ENCODE results near the gene CENPU. TPM values are rescaled to one million over a fixed set of nuclear protein-coding genes. Genes with fewer than 3 reads are reported as not detected.

Gene CENPU
- total and polyA plus RNA-seq, 7 experiments from 2014 or later: 1.1 to 43.8 (median 2.8) TPM

DNA sequence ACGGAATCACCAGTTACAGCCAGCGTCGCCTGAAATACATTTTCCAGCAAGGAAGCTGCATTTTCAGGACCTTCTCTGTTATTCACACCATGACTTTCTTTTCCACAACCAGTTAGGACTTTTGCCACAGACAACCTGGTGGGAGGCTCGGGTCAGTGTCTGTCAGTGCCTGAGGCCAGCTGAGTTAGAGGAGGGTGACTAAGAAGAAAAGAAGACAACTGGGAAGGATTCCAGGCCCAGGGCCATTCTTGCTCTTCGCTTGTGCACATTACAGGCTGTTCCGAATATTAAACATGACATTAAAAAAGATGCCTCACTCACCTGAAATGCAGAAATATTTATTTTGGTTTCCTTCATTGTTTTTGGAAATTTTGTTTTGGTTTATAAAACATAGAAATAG lies 21.4 kb upstream of the CENPU start:
- Histone ChIP-seq H3K27ac (ENCODE audit: low read depth, low read length) (no peak overlapping the region), H3K27me3 (ENCODE audit: control insufficient read depth in 2 of 2, insufficient read depth in 2 of 2, low read length in 2 of 2) (no peaks in the 10 kb centered on the region), H3K36me3 (ENCODE audit: control insufficient read depth in 2 of 3, insufficient read depth in 3 of 3, low read length in 3 of 3) (peaks cover 0 to 12% (median 0%) of the 10 kb centered on the region in 3 experiments), H3K4me1 (ENCODE audit: control insufficient read depth in 2 of 2, insufficient read depth in 2 of 2, low read length in 2 of 2) (no peaks in the 10 kb centered on the region), H3K9me3 (ENCODE audit: control insufficient read depth in 2 of 3, low read length in 3 of 3) (no peaks in the 10 kb centered on the region), H3K4me3 (ENCODE audit: low read length) (no peak overlapping the region)
- DNase-seq (no peak), ATAC-seq (no peak)
- H3K4me1 Mint-ChIP-seq: peaks cover 0 to 10% (median 0%) of the 10 kb centered on the region in 7 donors
- intact Hi-C loops (cut with micrococcal nuclease): no loop called here
- H3K27me3 Mint-ChIP-seq: peaks cover 0 to 5% (median 0%) of the 10 kb centered on the region in 5 donors
- peaks cover 3 to 48% (median 24%) of the 10 kb centered on the region in 5 donors for H3K36me3 Mint-ChIP-seq
- H3K9me3 Mint-ChIP-seq: peaks cover 0 to 2% (median 0%) of the 10 kb centered on the region in 11 donors
- CTCF ChIA-PET: no interaction called here
- no peak overlapping the region for H3K4me3 Mint-ChIP-seq
- H3K27ac Mint-ChIP-seq: no peak overlapping the region
- POLR2A ChIA-PET: no interaction called here

DNA sequence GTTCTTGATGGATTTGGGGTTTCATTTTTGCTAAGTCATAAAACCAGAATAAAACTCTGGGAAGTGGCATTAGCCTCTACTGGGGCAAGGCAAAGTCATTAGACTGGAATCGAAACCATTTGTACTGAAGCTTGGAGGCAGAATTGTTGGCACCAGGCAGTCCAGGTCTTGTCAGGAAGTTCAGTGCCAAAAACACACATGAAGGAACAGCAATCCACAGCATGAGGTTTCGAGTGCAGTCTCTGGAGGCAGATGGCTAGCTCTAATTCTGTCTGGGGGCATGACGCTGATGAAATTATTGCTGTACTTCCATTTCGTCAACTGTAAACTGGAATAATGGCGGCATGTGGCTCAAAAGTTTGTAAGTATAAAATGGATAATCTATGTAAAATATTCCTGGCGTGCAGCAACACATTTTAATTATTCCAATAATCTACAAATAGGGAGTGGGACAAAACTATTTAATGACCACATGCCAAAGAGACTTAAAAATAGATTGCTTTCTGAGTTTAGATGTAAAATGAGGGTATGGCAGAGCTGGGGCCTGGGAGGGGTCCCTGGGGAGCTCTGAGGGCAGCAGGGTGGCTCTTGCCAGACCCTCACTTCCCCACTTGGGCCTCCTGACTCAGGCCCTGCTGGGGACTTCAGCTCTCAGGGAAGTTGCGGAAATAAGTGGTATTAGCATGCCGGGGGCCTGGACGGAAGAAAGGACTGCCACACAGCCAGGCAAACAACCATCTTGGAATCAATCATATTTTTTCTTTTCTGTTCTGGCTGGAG lies 18.8 kb upstream of the CENPU start:
- Mint-ChIP-seq H3K27ac (no peak overlapping the region), H3K27me3 (peaks cover 0 to 5% (median 0%) of the 10 kb centered on the region in 5 donors), H3K36me3 (peaks cover 0 to 36% (median 12%) of the 10 kb centered on the region in 5 donors), H3K4me3 (no peak overlapping the region), H3K4me1 (peaks cover 0 to 10% (median 0%) of the 10 kb centered on the region in 7 donors), H3K9me3 (no peaks in the 10 kb centered on the region)
- Histone ChIP-seq H3K4me1 (ENCODE audit: control insufficient read depth in 2 of 2, insufficient read depth in 2 of 2, low read length in 2 of 2) (no peaks in the 10 kb centered on the region), H3K36me3 (ENCODE audit: control insufficient read depth in 2 of 3, insufficient read depth in 3 of 3, low read length in 3 of 3) (peaks cover 0 to 12% (median 0%) of the 10 kb centered on the region in 3 experiments), H3K4me3 (ENCODE audit: low read length) (no peak overlapping the region), H3K27ac (ENCODE audit: low read depth, low read length) (no peak overlapping the region), H3K27me3 (ENCODE audit: control insufficient read depth in 2 of 2, insufficient read depth in 2 of 2, low read length in 2 of 2) (no peaks in the 10 kb centered on the region), H3K9me3 (ENCODE audit: control insufficient read depth in 2 of 3, low read length in 3 of 3) (no peaks in the 10 kb centered on the region)
- DNase-seq (no peak), ATAC-seq (no peak)
- ChIA-PET CTCF (interaction anchor here (0.9 kb wide), 1 partner anchor 10 kb away, joined by 3 read pairs; no protein-coding TSS in a partner anchor), POLR2A (no interaction called here)
- intact Hi-C loops (cut with micrococcal nuclease): no loop called here

DNA sequence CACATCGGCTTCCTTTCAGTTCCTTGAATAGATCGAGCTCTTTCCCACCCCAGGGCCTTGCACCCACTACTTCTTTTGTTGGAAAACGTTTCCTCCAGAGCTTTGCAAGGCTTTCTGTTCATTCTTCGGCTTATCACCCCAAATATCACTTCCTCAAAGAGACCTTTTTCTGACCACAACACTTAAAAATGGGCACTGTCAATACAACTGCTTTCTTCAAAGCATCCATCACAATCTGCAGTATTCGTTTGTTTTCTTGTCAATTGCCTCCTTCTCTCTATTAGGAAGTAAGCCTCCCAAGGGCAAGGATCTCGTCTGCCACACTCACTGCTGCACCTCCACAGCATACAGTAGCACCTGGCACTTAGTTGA lies 17.7 kb upstream of the CENPU start:
- H3K27ac ChIP-seq (ENCODE audit: low read depth, low read length): no peak overlapping the region
- no peaks in the 10 kb centered on the region for H3K9me3 ChIP-seq (ENCODE audit: control insufficient read depth in 2 of 3, low read length in 3 of 3)
- H3K36me3 Mint-ChIP-seq: peaks cover 0 to 31% (median 12%) of the 10 kb centered on the region in 5 donors
- no peak for DNase-seq
- intact Hi-C loops (cut with micrococcal nuclease): no loop called here
- H3K4me3 ChIP-seq (ENCODE audit: low read length): no peak overlapping the region
- peaks cover 0 to under 1% (median 0%) of the 10 kb centered on the region in 3 experiments for H3K36me3 ChIP-seq (ENCODE audit: control insufficient read depth in 2 of 3, insufficient read depth in 3 of 3, low read length in 3 of 3)
- no peaks in the 10 kb centered on the region for H3K27me3 ChIP-seq (ENCODE audit: control insufficient read depth in 2 of 2, insufficient read depth in 2 of 2, low read length in 2 of 2)
- H3K27me3 Mint-ChIP-seq: peaks cover 0 to 5% (median 0%) of the 10 kb centered on the region in 5 donors
- H3K4me1 Mint-ChIP-seq: peaks cover 7 to 18% (median 8%) of the 10 kb centered on the region in 7 donors
- no peak overlapping the region for H3K4me3 Mint-ChIP-seq
- no peak for ATAC-seq
- ChIA-PET POLR2A (no interaction called here), CTCF (no interaction called here)
- H3K4me1 ChIP-seq (ENCODE audit: control insufficient read depth in 2 of 2, insufficient read depth in 2 of 2, low read length in 2 of 2): peaks cover 0 to 6% of the 10 kb centered on the region in 2 donors
- H3K9me3 Mint-ChIP-seq: no peaks in the 10 kb centered on the region
- H3K27ac Mint-ChIP-seq: peak overlapping the region in 1 of 9 donors; percentile 16

DNA sequence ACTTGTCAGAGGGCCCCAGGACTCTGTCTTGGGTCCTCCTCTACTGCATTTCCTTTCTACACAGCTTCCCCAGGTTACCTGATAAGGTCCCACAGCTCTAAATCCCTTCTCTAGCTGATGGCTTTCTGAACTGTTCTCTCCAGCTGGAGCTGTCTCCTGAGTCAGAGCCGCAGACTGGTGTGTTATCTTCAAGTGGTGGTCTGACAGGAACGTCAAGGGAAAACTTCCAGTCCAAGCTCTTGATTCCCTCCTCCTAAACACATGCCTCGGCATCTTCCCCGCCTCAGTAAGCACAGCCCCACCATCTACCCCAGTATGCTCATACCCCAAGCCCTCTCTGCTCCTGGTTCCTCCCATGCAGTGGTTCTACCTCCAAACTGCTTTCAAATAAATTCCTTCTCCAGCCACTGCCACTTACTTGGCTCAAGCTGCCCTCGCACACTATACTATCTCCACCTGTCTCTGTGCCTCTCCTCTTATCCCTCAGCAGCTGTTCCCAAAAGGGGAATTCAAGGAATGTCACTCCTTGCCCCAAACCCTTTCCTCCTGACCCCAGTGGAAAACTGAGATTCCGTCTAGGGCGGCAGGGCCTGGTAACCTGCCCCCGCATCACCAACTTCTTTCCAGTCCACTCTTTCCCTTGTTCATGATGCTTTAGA lies 17.2 kb upstream of the CENPU start:
- ATAC-seq (no peak), DNase-seq (no peak)
- no peak overlapping the region for H3K27ac ChIP-seq (ENCODE audit: low read depth, low read length)
- intact Hi-C loops (cut with micrococcal nuclease): no loop called here
- no peaks in the 10 kb centered on the region for H3K27me3 ChIP-seq (ENCODE audit: control insufficient read depth in 2 of 2, insufficient read depth in 2 of 2, low read length in 2 of 2)
- Mint-ChIP-seq H3K27me3 (peaks cover 0 to 5% (median 0%) of the 10 kb centered on the region in 5 donors), H3K36me3 (peaks cover 0 to 26% (median 12%) of the 10 kb centered on the region in 5 donors), H3K4me3 (no peak overlapping the region), H3K4me1 (peaks cover 12 to 23% (median 13%) of the 10 kb centered on the region in 7 donors), H3K27ac (peak overlapping the region in 2 of 9 donors; percentile 9 to 16), H3K9me3 (no peaks in the 10 kb centered on the region)
- H3K4me1 ChIP-seq (ENCODE audit: control insufficient read depth in 2 of 2, insufficient read depth in 2 of 2, low read length in 2 of 2): peaks cover 0 to 11% of the 10 kb centered on the region in 2 donors
- no peaks in the 10 kb centered on the region for H3K9me3 ChIP-seq (ENCODE audit: control insufficient read depth in 2 of 3, low read length in 3 of 3)
- CTCF ChIA-PET: no interaction called here
- POLR2A ChIA-PET: no interaction called here
- H3K36me3 ChIP-seq (ENCODE audit: control insufficient read depth in 2 of 3, insufficient read depth in 3 of 3, low read length in 3 of 3): no peaks in the 10 kb centered on the region
- H3K4me3 ChIP-seq (ENCODE audit: low read length): no peak overlapping the region

DNA sequence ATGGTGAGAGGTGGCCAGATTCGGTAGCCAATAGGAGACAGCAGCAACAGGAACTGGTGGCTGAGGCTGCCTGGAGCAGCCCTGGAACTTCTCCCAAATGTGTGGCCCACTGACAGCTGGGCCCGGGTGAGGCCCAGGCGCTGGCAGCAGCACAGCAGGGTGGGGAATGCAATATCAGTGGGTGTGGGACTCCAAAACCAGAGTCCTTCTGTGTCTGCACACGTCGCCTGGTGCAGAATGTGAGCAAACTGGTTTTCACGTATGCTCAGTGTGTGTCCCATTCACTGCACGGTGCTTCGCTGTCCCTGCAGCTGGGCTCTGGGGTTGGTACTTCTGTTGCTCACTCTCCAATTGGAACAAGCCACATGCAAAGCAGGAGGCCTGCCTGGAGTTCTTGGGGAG lies 14.4 kb upstream of the CENPU start:
- Histone ChIP-seq H3K4me3 (ENCODE audit: low read length) (no peak overlapping the region), H3K27ac (ENCODE audit: low read depth, low read length) (no peak overlapping the region), H3K36me3 (ENCODE audit: control insufficient read depth in 2 of 3, insufficient read depth in 3 of 3, low read length in 3 of 3) (no peaks in the 10 kb centered on the region), H3K4me1 (ENCODE audit: control insufficient read depth in 2 of 2, insufficient read depth in 2 of 2, low read length in 2 of 2) (peaks cover 0 to 14% of the 10 kb centered on the region in 2 donors), H3K27me3 (ENCODE audit: control insufficient read depth in 2 of 2, insufficient read depth in 2 of 2, low read length in 2 of 2) (no peaks in the 10 kb centered on the region), H3K9me3 (ENCODE audit: control insufficient read depth in 2 of 3, low read length in 3 of 3) (no peaks in the 10 kb centered on the region)
- H3K4me3 Mint-ChIP-seq: no peak overlapping the region
- peak overlapping the region in 1 of 9 donors; percentile 32 for H3K27ac Mint-ChIP-seq
- intact Hi-C loops (cut with micrococcal nuclease): no loop called here
- ATAC-seq (no peak), DNase-seq (no peak)
- no peaks in the 10 kb centered on the region for H3K9me3 Mint-ChIP-seq
- H3K27me3 Mint-ChIP-seq: peaks cover 0 to 5% (median 0%) of the 10 kb centered on the region in 5 donors
- peaks cover 16 to 27% (median 18%) of the 10 kb centered on the region in 7 donors for H3K4me1 Mint-ChIP-seq
- ChIA-PET POLR2A (no interaction called here), CTCF (no interaction called here)
- H3K36me3 Mint-ChIP-seq: peaks cover 0 to 6% (median 0%) of the 10 kb centered on the region in 5 donors

DNA sequence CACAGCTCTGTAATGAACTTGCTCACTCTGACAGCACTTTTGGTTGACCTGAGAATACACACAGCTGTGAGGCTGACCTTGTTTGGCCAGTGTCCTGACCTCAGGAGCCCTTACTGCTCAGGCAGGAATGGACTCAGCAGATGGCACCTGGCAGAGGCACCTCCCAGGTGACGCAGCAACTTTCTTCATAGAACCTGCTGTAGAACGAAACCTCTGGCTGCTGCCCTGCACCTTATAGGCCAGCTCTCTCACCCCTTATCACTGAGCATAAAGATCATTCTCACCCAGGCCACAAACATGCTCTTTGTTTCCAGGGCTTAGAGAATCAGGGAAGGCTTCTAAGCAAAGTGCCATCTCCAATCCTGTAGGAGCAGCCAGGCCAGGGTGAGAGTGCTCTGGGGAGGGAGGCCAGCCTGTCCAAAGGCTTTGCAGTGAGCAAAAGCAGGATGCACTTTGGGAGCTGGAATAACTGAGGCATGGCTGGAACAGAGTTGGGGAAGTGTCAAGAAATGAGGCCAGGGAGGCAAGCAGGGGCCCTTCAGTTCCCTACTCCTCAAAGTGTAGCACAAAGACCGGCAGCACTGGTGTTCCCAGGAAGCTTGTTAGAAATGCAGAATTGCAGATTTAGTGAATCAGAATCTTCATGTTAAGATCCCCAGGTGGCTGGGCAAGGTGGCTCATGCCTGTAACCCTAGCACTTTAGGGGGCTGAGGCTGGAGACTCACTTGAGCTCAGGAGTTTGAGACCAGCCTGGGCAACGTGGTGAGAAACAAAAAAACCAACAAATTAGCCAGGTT lies 13.3 kb upstream of the CENPU start:
- no peak for DNase-seq
- intact Hi-C loops (cut with micrococcal nuclease): loop anchor here in 1 of 2 donors (2.0 kb wide), 2 partner anchors 78 to 388 kb away; partner anchors contain the start of gene ACSL1
- no peaks in the 10 kb centered on the region for H3K9me3 Mint-ChIP-seq
- Histone ChIP-seq H3K4me1 (ENCODE audit: control insufficient read depth in 2 of 2, insufficient read depth in 2 of 2, low read length in 2 of 2) (peaks cover 0 to 14% of the 10 kb centered on the region in 2 donors), H3K27me3 (ENCODE audit: control insufficient read depth in 2 of 2, insufficient read depth in 2 of 2, low read length in 2 of 2) (no peaks in the 10 kb centered on the region), H3K9me3 (ENCODE audit: control insufficient read depth in 2 of 3, low read length in 3 of 3) (no peaks in the 10 kb centered on the region), H3K4me3 (ENCODE audit: low read length) (no peak overlapping the region), H3K27ac (ENCODE audit: low read depth, low read length) (no peak overlapping the region), H3K36me3 (ENCODE audit: control insufficient read depth in 2 of 3, insufficient read depth in 3 of 3, low read length in 3 of 3) (no peaks in the 10 kb centered on the region)
- ChIA-PET POLR2A (interaction anchor here (2.4 kb wide), 1 partner anchor 13 kb away, joined by 7 read pairs; the partner anchor contains the start of gene CENPU), CTCF (interaction anchor here (0.6 to 2.9 kb wide), 4 partner anchors 16 to 387 kb away, joined by 3 to 10 read pairs (median 4); no protein-coding TSS in a partner anchor)
- H3K27me3 Mint-ChIP-seq: peaks cover 0 to 5% (median 0%) of the 10 kb centered on the region in 5 donors
- peak overlapping the region in 5 of 9 donors; percentile 30 to 90 (median 51) for H3K27ac Mint-ChIP-seq
- no peaks in the 10 kb centered on the region for H3K36me3 Mint-ChIP-seq
- no peak for ATAC-seq
- H3K4me1 Mint-ChIP-seq: peaks cover 16 to 27% (median 18%) of the 10 kb centered on the region in 7 donors
- H3K4me3 Mint-ChIP-seq: peak overlapping the region in 3 of 10 donors; percentile 48 to 72 (median 59)

Data from naive thymus-derived CD4-positive, alpha-beta T cell (primary cell).